H1 (cell line): ENCODE measurements around the gene SSTR4. TPM values are rescaled to one million over a fixed set of nuclear protein-coding genes. Genes with fewer than 3 reads are reported as not detected.
A peak's percentile ranks its signal among the peaks of the same experiment; 100 is the strongest.

Source experiments
- CTCF ChIA-PET: fragments of 300-600 bp; sonication (Branson Sonifier 250); formaldehyde crosslinking; loops from one replicate; lab custom pipeline; 2021; ENCODE audit not compliant: partially characterized antibody; lab: Charles Lee
- POLR2A ChIA-PET: fragments of 300-600 bp; sonication (Branson Sonifier 250); formaldehyde crosslinking; loops from one replicate; lab custom pipeline; 2021; ENCODE audit warnings: inconsistent platforms; ENCODE audit not compliant: partially characterized antibody; lab: Charles Lee
- DNase-seq, 2 experiments: peaks; one replicate each; pipeline versions ENCODE4 v3.0.0 to v3.0.0-alpha.2; 2010 to 2022; ENCODE audit warnings: low spot score in 2 of 2, low read depth in 1 of 2, mixed read lengths in 1 of 2
- FAIRE-seq: peaks from 2 replicates; lab custom pipeline; 2011; peaks lifted over from hg19 to GRCh38; lab: Jason Lieb, UNC
- H2AFZ ChIP-seq: 2 replicates; pipeline ENCODE4 v1.8.1; 2012; ENCODE audit warnings: low read length, inconsistent platforms
- H2AK5ac ChIP-seq: 2 replicates; pipeline ENCODE4 v1.6.1; 2013; ENCODE audit warnings: low read depth, low read length
- H2BK120ac ChIP-seq: replicated peaks from 2 replicates; pipeline ENCODE3; 2013; ENCODE audit warnings: low read depth, low read length, inconsistent platforms
- H2BK12ac ChIP-seq: 2 replicates; pipeline ENCODE4 v1.6.1; 2013; ENCODE audit warnings: low read depth, low read length
- H2BK15ac ChIP-seq: 2 replicates; pipeline ENCODE4 v1.6.1; 2013; ENCODE audit warnings: low read length
- H2BK20ac ChIP-seq: 2 replicates; pipeline ENCODE4 v1.6.1; 2013; ENCODE audit warnings: low read length
- H2BK5ac ChIP-seq: 2 replicates; pipeline ENCODE4 v1.6.1; 2013; ENCODE audit warnings: low read depth, low read length
- H3K14ac ChIP-seq: 2 replicates; pipeline ENCODE4 v1.6.1; 2013; ENCODE audit warnings: inconsistent platforms; ENCODE audit not compliant: insufficient read length
- H3K18ac ChIP-seq: 2 replicates; pipeline ENCODE4 v1.6.1; 2013; ENCODE audit warnings: low read length; ENCODE audit errors: extremely low read depth
- H3K23ac ChIP-seq: 2 replicates; pipeline ENCODE4 v1.6.1; 2013; ENCODE audit warnings: inconsistent platforms; ENCODE audit not compliant: insufficient read length
- H3K23me2 ChIP-seq: 2 replicates; pipeline ENCODE4 v1.6.1; 2013; ENCODE audit warnings: low read depth, low read length
- H3K27ac ChIP-seq: 2 replicates; pipeline ENCODE4 v1.6.1; 2011; ENCODE audit warnings: low read depth, low read length, inconsistent platforms
- H3K27me3 ChIP-seq, 4 experiments: replicated peaks in 1 of 4; 1 replicate in 1 of 4; 2 replicates in 3 of 4; pipeline versions ENCODE4 v1.6.1 to v1.8.1; 2011 to 2013; ENCODE audit warnings: low read length in 3 of 4, mild to moderate bottlenecking in 3 of 4, inconsistent platforms in 2 of 4, mixed read lengths in 2 of 4, moderate library complexity in 1 of 4; ENCODE audit not compliant: control insufficient read depth in 3 of 4, insufficient read depth in 3 of 4; ENCODE audit errors: extremely low read depth in 1 of 4
- H3K36me3 ChIP-seq, 4 experiments: 2 replicates each; pipeline versions ENCODE4 v1.6.1 to v1.8.1; 2011 to 2013; ENCODE audit warnings: mild to moderate bottlenecking in 4 of 4, low read length in 3 of 4, moderate library complexity in 2 of 4, control low read depth in 1 of 4, inconsistent platforms in 1 of 4; ENCODE audit not compliant: insufficient read depth in 4 of 4, control insufficient read depth in 2 of 4
- H3K4ac ChIP-seq: replicated peaks from 2 replicates; pipeline ENCODE3; 2013; ENCODE audit warnings: low read length, low read depth, mixed read lengths, inconsistent platforms; ENCODE audit not compliant: insufficient read length
- H3K4me1 ChIP-seq, 4 experiments: replicated peaks in 1 of 4; 1 replicate in 1 of 4; 2 replicates in 3 of 4; pipeline versions ENCODE4 v1.6.1 to v1.8.1; 2011 to 2013; ENCODE audit warnings: low read length in 3 of 4, inconsistent platforms in 2 of 4, mixed read lengths in 1 of 4; ENCODE audit not compliant: insufficient read depth in 4 of 4, control insufficient read depth in 3 of 4
- H3K4me2 ChIP-seq, 2 experiments: 2 replicates each; pipeline versions ENCODE4 v1.6.1 to v1.8.1; 2011 to 2013; ENCODE audit warnings: low read depth in 2 of 2, low read length in 2 of 2, control low read depth in 1 of 2, inconsistent platforms in 1 of 2, mild to moderate bottlenecking in 1 of 2; ENCODE audit not compliant: insufficient read depth in 1 of 2
- H3K4me3 ChIP-seq, 4 experiments: fragments of 200-600, 300-600 bp in 1 of 4; sonication (generic), shearing (Covaris generic), sonication (Bioruptor Twin) in 1 of 4; 2 replicates each; pipeline versions ENCODE4 v1.5.1 to v1.8.1; 2011 to 2016; ENCODE audit warnings: low read length in 4 of 4, low read depth in 3 of 4, control low read depth in 2 of 4, inconsistent platforms in 2 of 4, mild to moderate bottlenecking in 2 of 4, mixed read lengths in 1 of 4, moderate library complexity in 1 of 4; ENCODE audit not compliant: insufficient read depth in 2 of 4; ENCODE audit errors: extremely low read depth in 1 of 4
- H3K56ac ChIP-seq: replicated peaks from 2 replicates; pipeline ENCODE3; 2013; ENCODE audit warnings: low read depth, mild to moderate bottlenecking, mixed read lengths, low read length, inconsistent platforms; ENCODE audit not compliant: insufficient read length
- H3K79me1 ChIP-seq: 2 replicates; pipeline ENCODE4 v1.6.1; 2013; ENCODE audit warnings: low read depth, low read length, control low read depth
- H3K79me2 ChIP-seq, 2 experiments: 2 replicates each; pipeline versions ENCODE4 v1.6.1 to v1.8.1; 2012 to 2013; ENCODE audit warnings: low read length in 2 of 2, mild to moderate bottlenecking in 2 of 2, inconsistent platforms in 1 of 2; ENCODE audit not compliant: insufficient read depth in 2 of 2, control insufficient read depth in 1 of 2
- H3K9ac ChIP-seq, 4 experiments: replicated peaks in 1 of 4; 1 replicate in 1 of 4; 2 replicates in 3 of 4; pipeline versions ENCODE4 v1.6.1 to v1.8.1; 2011 to 2013; ENCODE audit warnings: low read depth in 3 of 4, low read length in 3 of 4, control low read depth in 2 of 4, mild to moderate bottlenecking in 2 of 4, moderate library complexity in 2 of 4, inconsistent platforms in 1 of 4; ENCODE audit errors: extremely low read depth in 1 of 4
- H3K9me3 ChIP-seq, 2 experiments: 2 replicates each; pipeline versions ENCODE4 v1.6.1 to v1.8.1; 2012 to 2013; ENCODE audit warnings: mild to moderate bottlenecking in 2 of 2, moderate library complexity in 2 of 2, control low read depth in 1 of 2, inconsistent platforms in 1 of 2, low read depth in 1 of 2, low read length in 1 of 2, mixed read lengths in 1 of 2; ENCODE audit not compliant: insufficient read depth in 2 of 2
- H4K20me1 ChIP-seq, 2 experiments: replicated peaks in 1 of 2; 2 replicates each; pipeline versions ENCODE3 to v1.8.1; 2011 to 2013; ENCODE audit warnings: inconsistent platforms in 2 of 2, low read length in 2 of 2, mild to moderate bottlenecking in 1 of 2; ENCODE audit not compliant: insufficient read depth in 2 of 2, control insufficient read depth in 1 of 2
- H4K5ac ChIP-seq: 2 replicates; pipeline ENCODE4 v1.6.1; 2013; ENCODE audit warnings: low read length, low read depth, mixed read lengths, inconsistent platforms; ENCODE audit not compliant: insufficient read length
- H4K8ac ChIP-seq: 2 replicates; pipeline ENCODE4 v1.8.0; 2013; ENCODE audit warnings: mild to moderate bottlenecking, moderate library complexity, low read length, inconsistent platforms; ENCODE audit not compliant: insufficient read depth; ENCODE audit errors: extremely low read depth
- H4K91ac ChIP-seq: replicated peaks from 2 replicates; pipeline ENCODE3; 2013; ENCODE audit warnings: low read length, mixed read lengths, inconsistent platforms; ENCODE audit not compliant: insufficient read length
- E2F6 ChIP-seq: IDR thresholded peaks from 2 replicates; pipeline ENCODE4 v1.6.1; 2012; ENCODE audit warnings: inconsistent platforms
- SIN3A ChIP-seq, 2 experiments: IDR thresholded peaks in 1 of 2; conservative IDR thresholded peaks in 1 of 2; 2 replicates each; pipeline ENCODE4 v1.6.1; 2011 to 2012; ENCODE audit warnings: low read length in 2 of 2, improper control_type of control experiment in 1 of 2, low read depth in 1 of 2, mild to moderate bottlenecking in 1 of 2
- WGBS, 2 experiments: shearing (Covaris generic) in 1 of 2; methylation state at CpG; one replicate each; pipeline versions ENCODE4 v1.1.6 to v1.1.7; 2013 to 2015; ENCODE audit warnings: low lambda C conversion rate in 2 of 2, mixed read lengths in 2 of 2, inconsistent platforms in 1 of 2, low coverage in 1 of 2, missing lambda C conversion rate in 1 of 2; ENCODE audit not compliant: insufficient replicate concordance in 2 of 2, insufficient coverage in 1 of 2, insufficient read length in 1 of 2; ENCODE audit errors: extremely low coverage in 1 of 2, missing lambda C conversion rate in 1 of 2; 5-methylcytosine and 5-hydroxymethylcytosine counted together
- polyA plus RNA-seq, 7 experiments: library from polyadenylated mRNA; depleted of rRNA in 3 of 7; stranded (reverse) in 5 of 7; unstranded in 2 of 7; fragments of >200 nt in 5 of 7; fragments of 200-250 nt in 2 of 7; gene quantifications; 1 replicate in 5 of 7; 2 replicates in 1 of 7; 4 replicates in 1 of 7; pipeline versions ENCODE4 v1.2.1 to v1.2.3, GENCODE V29; 2011 to 2013; ENCODE audit warnings: missing spikeins in 2 of 7, mixed read lengths in 2 of 7
- total RNA-seq: library from RNA; stranded (reverse); fragmentation: NEBNext Ultra II Directional; extraction: Animal tissue kit (Norgen Biotek cat#: 25700); gene quantifications from 2 replicates; pipeline ENCODE4 v1.2.1, GENCODE V29; 2021

The SSTR4 gene
- total and polyA plus RNA-seq, 2 of the 8 experiments (the other 6 are each of a cell fraction or from before 2014, with no cell fraction given): 0.05 TPM; not detected in 1

- H2AK5ac ChIP-seq: no peak overlapping the region
- H3K23ac ChIP-seq: no peak overlapping the region
- H4K8ac ChIP-seq: no peak overlapping the region
- TF ChIP-seq E2F6: peak; percentile 28; the same call in 1 of the 2 replicates
- TF ChIP-seq SIN3A (conservative IDR thresholded peaks at IDR 0.05 in 1 of 2, IDR thresholded peaks at IDR 0.05 in 1 of 2; ENCODE audit: low read depth in 1 of 2, low read length in 2 of 2): no peak
- H4K5ac ChIP-seq: no peak overlapping the region
- H3K36me3 ChIP-seq: no peaks in the 10 kb centered on the region
- no peak overlapping the region for H2BK12ac ChIP-seq
- H2BK15ac ChIP-seq: no peak overlapping the region
- peaks cover 0 to 8% (median 4%) of the 10 kb centered on the region in 4 experiments; a peak in 5 of 7 replicates for H3K4me1 ChIP-seq
- H3K9ac ChIP-seq: no peak overlapping the region
- H2AFZ ChIP-seq: no peak overlapping the region
- H3K4ac ChIP-seq: no peak overlapping the region
- no peak overlapping the region for H3K4me3 ChIP-seq
- no peak overlapping the region for H2BK20ac ChIP-seq
- 90% methylated on average over 14 of the region's 14 CpGs; no CpG with 5 or more reads in 1 of the 2 experiments for WGBS, 2 experiments
- H2BK5ac ChIP-seq: no peak overlapping the region
- FAIRE-seq (no peak), DNase-seq (no peak)
- H3K79me1 ChIP-seq: no peaks in the 10 kb centered on the region
- no peaks in the 10 kb centered on the region for H4K20me1 ChIP-seq
- H3K9me3 ChIP-seq: no peaks in the 10 kb centered on the region
- H3K14ac ChIP-seq: no peak overlapping the region
- H3K18ac ChIP-seq: no peak overlapping the region; the same call in 1 of the 2 replicates
- no peaks in the 10 kb centered on the region for H3K23me2 ChIP-seq
- CTCF ChIA-PET: interaction anchor here (0.6 to 1.6 kb wide), 6 partner anchors 9 to 1856 kb away, joined by 3 to 5 read pairs (median 3); no protein-coding TSS in a partner anchor
- no peak overlapping the region for H4K91ac ChIP-seq
- no peak overlapping the region for H3K56ac ChIP-seq
- H2BK120ac ChIP-seq: no peak overlapping the region
- H3K4me2 ChIP-seq: no peak overlapping the region
- no peak overlapping the region for H3K27ac ChIP-seq
- no peaks in the 10 kb centered on the region for H3K27me3 ChIP-seq
- POLR2A ChIA-PET: interaction anchor here (0.7 kb wide), 1 partner anchor 10 kb away, joined by 3 read pairs; no protein-coding TSS in a partner anchor
- H3K79me2 ChIP-seq: no peaks in the 10 kb centered on the region
These were observed 51.9 kb downstream of the SSTR4 start for GRCh38 chr20:23086931-23087411.
